PC-3 (cell line): ENCODE data around the gene ACE2.

Experiments
- EZH2 ChIP-seq: fragments of 300-600 bp; sonication (generic); IDR thresholded peaks from one replicate; pipeline ENCODE4 v1.6.1; 2017; ENCODE audit warnings: antibody characterized with exemption, mild to moderate bottlenecking, low read length; ENCODE audit not compliant: unreplicated experiment
- EZH2phosphoT487 ChIP-seq: fragments of 300-600 bp; sonication (generic); IDR thresholded peaks from 2 replicates; pipeline ENCODE4 v1.6.1; 2018; ENCODE audit warnings: mild to moderate bottlenecking, antibody characterized with exemption, low read length, borderline replicate concordance
- TF ChIP-seq, protein P1 (sequence below): fragments of 300-600 bp; sonication (generic); conservative IDR thresholded peaks from 2 replicates; pipeline ENCODE4 v1.5.1; 2017; ENCODE audit warnings: antibody characterized with exemption, low read depth, mild to moderate bottlenecking, low read length

DNA sequence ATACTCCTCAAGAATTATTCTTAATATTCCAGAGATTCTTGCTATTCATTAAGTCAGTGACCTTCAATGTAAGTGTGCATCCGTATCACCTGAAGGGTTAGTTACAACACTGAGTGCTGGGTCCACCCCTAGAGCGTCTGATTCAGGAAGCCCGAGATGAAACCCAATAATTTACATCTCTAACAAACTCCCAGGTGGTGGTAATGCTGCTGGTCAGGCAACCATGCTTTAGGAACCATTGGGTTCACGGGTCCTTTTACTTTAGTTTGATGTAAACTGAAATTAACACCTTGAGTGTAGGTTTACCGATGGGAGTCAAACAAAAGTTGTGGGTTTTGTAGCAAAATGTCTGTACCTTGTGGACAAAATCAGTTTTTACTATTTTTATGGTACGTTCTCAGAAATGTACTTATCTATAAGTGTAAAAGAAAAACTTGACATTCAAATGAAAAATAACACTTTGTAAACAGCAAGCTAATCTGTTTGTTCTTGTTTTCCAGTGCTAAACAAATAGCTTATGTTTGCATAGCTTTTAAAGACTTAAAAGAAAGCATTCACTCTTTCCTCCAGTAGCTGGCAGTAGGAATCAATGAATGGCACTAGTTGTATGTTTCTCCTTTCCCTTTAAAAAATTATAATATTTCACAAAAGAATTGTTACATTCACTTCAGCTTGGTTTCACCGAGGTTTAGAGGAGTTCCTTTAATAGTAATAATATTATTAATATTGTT, 32.7 kb downstream of the ACE2 start:
- TF ChIP-seq, protein P1, sequence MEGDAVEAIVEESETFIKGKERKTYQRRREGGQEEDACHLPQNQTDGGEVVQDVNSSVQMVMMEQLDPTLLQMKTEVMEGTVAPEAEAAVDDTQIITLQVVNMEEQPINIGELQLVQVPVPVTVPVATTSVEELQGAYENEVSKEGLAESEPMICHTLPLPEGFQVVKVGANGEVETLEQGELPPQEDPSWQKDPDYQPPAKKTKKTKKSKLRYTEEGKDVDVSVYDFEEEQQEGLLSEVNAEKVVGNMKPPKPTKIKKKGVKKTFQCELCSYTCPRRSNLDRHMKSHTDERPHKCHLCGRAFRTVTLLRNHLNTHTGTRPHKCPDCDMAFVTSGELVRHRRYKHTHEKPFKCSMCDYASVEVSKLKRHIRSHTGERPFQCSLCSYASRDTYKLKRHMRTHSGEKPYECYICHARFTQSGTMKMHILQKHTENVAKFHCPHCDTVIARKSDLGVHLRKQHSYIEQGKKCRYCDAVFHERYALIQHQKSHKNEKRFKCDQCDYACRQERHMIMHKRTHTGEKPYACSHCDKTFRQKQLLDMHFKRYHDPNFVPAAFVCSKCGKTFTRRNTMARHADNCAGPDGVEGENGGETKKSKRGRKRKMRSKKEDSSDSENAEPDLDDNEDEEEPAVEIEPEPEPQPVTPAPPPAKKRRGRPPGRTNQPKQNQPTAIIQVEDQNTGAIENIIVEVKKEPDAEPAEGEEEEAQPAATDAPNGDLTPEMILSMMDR = peak; percentile 70
- TF ChIP-seq EZH2phosphoT487 = no peak
- no peak for TF ChIP-seq EZH2
